Measurements from ENCODE around the gene LDHAL6A.

LDHAL6A gene

DNA sequence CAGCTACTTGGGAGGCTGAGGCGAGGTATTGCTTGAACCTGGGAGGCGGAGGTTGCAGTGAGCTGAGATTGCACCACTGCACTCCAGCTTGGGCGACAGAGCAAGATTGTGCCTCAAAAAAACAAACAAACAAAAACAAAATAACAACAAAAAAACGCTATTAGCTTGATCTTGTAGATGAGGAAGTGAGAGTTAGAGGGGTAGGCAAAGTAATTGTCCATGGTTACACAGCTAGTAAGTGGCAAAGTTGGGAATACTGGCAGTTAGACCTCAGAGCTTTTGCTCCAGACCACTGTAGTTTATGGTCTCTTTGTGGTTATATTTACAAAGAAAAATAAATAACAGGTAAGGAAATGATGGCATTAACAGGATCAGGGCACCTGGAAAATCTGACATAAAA, 28.4 kb upstream of the LDHAL6A start:
- no peak for DNase-seq (ENCODE audit: low spot score)
- TF ChIP-seq, protein P1, sequence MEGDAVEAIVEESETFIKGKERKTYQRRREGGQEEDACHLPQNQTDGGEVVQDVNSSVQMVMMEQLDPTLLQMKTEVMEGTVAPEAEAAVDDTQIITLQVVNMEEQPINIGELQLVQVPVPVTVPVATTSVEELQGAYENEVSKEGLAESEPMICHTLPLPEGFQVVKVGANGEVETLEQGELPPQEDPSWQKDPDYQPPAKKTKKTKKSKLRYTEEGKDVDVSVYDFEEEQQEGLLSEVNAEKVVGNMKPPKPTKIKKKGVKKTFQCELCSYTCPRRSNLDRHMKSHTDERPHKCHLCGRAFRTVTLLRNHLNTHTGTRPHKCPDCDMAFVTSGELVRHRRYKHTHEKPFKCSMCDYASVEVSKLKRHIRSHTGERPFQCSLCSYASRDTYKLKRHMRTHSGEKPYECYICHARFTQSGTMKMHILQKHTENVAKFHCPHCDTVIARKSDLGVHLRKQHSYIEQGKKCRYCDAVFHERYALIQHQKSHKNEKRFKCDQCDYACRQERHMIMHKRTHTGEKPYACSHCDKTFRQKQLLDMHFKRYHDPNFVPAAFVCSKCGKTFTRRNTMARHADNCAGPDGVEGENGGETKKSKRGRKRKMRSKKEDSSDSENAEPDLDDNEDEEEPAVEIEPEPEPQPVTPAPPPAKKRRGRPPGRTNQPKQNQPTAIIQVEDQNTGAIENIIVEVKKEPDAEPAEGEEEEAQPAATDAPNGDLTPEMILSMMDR (IDR thresholded peaks at IDR 0.05; ENCODE audit: borderline replicate concordance, control extremely low read depth, extremely low read depth, insufficient read depth, missing control alignments) = no peak
- in situ Hi-C loops (cut with MboI; ENCODE audit: low sequenced_read_pairs, unreplicated experiment) = no loop called here

DNA sequence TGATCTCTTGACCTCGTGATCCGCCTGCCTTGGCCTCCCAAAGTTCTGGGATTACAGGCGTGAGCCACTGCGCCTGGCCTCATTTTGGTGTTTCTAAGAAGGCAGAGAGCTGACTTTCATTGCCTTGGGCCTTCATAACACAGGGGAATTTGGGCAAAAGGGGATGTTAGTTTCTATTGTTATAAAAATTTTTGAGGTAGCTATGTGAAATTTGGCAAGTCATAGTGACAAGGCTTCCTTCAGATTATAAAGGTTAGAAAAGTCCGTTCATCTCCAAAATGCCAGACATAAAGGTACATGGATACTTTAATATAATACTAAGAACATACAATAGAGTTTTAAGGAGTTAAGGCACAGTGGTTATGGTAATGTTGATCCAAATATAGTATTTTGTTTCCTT, 26.3 kb upstream of the LDHAL6A start:
- in situ Hi-C loops (cut with MboI; ENCODE audit: low sequenced_read_pairs, unreplicated experiment) = no loop called here
- TF ChIP-seq, protein P1 (IDR thresholded peaks at IDR 0.05; ENCODE audit: borderline replicate concordance, control extremely low read depth, extremely low read depth, insufficient read depth, missing control alignments) = no peak
- no peak for DNase-seq (ENCODE audit: low spot score)

DNA sequence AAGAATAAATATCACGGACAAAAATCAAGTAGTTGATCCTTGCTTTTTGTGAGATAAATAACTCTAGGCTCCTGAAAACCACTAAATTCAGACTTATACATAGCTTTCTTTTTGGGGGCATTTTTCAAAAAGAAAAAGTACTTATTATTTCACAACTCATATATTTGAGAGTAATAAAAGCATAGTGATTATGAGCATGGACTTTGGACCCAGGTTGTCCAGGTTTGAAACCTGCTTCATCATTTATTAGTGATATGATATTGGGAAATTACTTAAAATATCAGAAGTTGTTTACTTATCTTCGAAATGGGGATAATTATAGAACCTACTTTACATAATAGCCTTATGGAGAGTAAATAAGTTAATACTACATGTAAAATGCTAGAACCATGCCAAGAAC, 17.0 kb upstream of the LDHAL6A start:
- TF ChIP-seq, protein P1 (IDR thresholded peaks at IDR 0.05; ENCODE audit: borderline replicate concordance, control extremely low read depth, extremely low read depth, insufficient read depth, missing control alignments) = no peak
- no peak for DNase-seq (ENCODE audit: low spot score)
- in situ Hi-C loops (cut with MboI; ENCODE audit: low sequenced_read_pairs, unreplicated experiment) = no loop called here

DNA sequence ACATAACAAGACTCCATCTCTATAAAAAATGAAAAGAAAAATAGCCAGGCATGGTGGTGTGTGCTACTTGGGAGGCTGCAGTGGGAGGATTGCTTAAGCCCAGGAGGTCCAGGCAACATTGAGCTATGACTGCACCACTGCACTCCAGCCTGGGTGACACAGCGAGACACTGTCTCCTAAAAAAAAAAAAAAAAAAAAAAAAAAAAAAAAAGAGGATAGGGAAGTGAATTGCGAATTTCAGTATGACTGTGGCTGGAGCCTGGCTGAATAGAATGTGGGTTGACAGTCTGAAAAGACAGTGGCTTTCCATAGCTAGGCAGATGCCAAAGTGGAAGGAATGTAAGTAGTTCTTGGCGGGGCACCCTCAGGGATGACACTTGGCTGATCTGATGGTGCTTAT, 6.4 kb upstream of the LDHAL6A start:
- in situ Hi-C loops (cut with MboI; ENCODE audit: low sequenced_read_pairs, unreplicated experiment) = no loop called here

DNA sequence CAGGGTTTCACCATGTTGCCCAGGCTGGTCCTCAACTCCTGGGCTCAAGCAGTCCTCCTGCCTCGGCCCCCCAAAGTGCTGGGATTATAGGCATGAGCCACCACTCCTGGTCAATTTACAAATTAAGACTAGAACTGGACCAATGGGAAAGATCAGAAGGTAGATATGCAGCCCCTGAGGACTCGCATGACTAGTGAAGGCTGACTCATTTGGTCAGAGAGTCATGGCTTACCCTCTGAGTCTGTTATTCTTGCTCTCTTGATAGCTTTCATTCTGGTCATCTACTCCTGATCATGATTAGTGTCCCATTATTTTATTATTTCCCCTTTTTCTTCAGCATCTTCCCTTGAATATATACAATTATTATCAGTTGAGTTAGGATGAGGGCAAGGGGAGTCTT, 2.7 kb upstream of the LDHAL6A start:
- TF ChIP-seq, protein P1 (IDR thresholded peaks at IDR 0.05; ENCODE audit: borderline replicate concordance, control extremely low read depth, extremely low read depth, insufficient read depth, missing control alignments) = no peak
- DNase-seq (ENCODE audit: low spot score) = no peak
- in situ Hi-C loops (cut with MboI; ENCODE audit: low sequenced_read_pairs, unreplicated experiment) = no loop called here

More for the DNA sequence above, 6.4 kb upstream of the LDHAL6A start:
- no peak for DNase-seq (ENCODE audit: low spot score)
- TF ChIP-seq, protein P1 (IDR thresholded peaks at IDR 0.05; ENCODE audit: borderline replicate concordance, control extremely low read depth, extremely low read depth, insufficient read depth, missing control alignments) = no peak

DNA sequence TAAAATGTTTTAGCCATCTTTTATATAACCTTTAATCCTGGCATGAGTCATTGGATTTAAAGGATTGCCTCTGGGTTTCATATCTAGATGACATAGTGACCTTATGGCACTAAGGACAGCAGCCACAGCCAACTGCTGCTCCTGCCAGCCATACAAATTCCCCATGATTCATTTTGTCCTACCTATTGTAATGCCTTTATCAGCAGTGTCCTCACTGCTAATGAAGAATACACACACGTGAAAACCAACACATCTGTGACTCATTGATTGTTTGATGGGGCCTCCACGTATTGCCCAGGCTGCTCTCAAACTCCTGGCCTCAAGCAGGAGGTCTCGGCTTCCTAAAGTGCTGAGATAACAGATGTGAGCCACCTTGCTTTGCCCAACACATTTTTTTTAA, 1.8 kb downstream of the LDHAL6A start:
- no peak for DNase-seq (ENCODE audit: low spot score)
- in situ Hi-C loops (cut with MboI; ENCODE audit: low sequenced_read_pairs, unreplicated experiment) = no loop called here
- TF ChIP-seq, protein P1 (IDR thresholded peaks at IDR 0.05; ENCODE audit: borderline replicate concordance, control extremely low read depth, extremely low read depth, insufficient read depth, missing control alignments) = no peak

DNA sequence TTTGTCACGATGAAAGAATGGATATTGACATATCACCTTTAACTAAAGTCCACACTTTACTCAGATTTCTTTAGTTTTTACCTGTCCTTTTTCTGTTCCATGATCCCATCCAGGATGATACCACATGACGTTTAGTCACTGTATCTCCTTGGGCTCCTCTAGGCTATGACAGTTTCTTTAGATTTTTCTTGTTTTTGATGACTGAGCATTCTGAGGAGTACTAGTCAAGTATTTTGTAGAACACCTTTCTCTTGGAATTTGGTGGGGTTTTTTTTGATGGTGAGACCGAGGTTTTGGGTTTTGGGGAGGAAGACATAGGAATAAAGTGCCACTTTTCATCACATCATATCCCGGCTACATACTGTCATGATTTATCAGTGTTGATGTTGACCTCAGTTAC, 4.0 kb downstream of the LDHAL6A start:
- in situ Hi-C loops (cut with MboI; ENCODE audit: low sequenced_read_pairs, unreplicated experiment) = no loop called here
- no peak for DNase-seq (ENCODE audit: low spot score)

More for the DNA sequence above, 4.0 kb downstream of the LDHAL6A start:
- TF ChIP-seq, protein P1 (IDR thresholded peaks at IDR 0.05; ENCODE audit: borderline replicate concordance, control extremely low read depth, extremely low read depth, insufficient read depth, missing control alignments) = no peak
